Middle frontal gyrus (tissue), 1 donor: Measurements from ENCODE around the gene C1QTNF2.

Experiments
- DNase-seq: peaks from one replicate; pipeline ENCODE4 v3.0.0-alpha.2; 2015; ENCODE audit warnings: low spot score; ENCODE audit errors: extremely low spot score

Gene C1QTNF2

GRCh38 chr5:160369990-160370712, at the start of gene C1QTNF2:
TSS of gene C1QTNF2 (minus strand) at chr5:160370626. CDS start at chr5:160355011, 15,615 bp downstream.
- DNase-seq = no peak

- no peak for DNase-seq
Measured at GRCh38 chr5:160420331-160420610, 49.8 kb upstream of the C1QTNF2 start.

- no peak for DNase-seq
Measured at GRCh38 chr5:160419458-160420330, 49.3 kb upstream of the C1QTNF2 start.

GRCh38 chr5:160418561-160419457, 48.4 kb upstream of the C1QTNF2 start, which contains the start of gene SLU7:
TSS of gene SLU7 (minus strand) at chr5:160419081. CDS start at chr5:160415294, 3,787 bp downstream.
- peak; percentile 80 for DNase-seq

- peak; percentile 87 for DNase-seq
Measured at GRCh38 chr5:160399402-160400353, 29.3 kb upstream of the C1QTNF2 start, which contains the start of gene FAM200C. TSS of gene FAM200C (minus strand) at chr5:160400054. CDS start at chr5:160395490, 4,564 bp downstream.

GRCh38 chr5:160398806-160399205, 28.4 kb upstream of the C1QTNF2 start:
- no peak for DNase-seq

GRCh38 chr5:160397492-160397891, 27.1 kb upstream of the C1QTNF2 start:
- no peak for DNase-seq

GRCh38 chr5:160395111-160395510, 24.7 kb upstream of the C1QTNF2 start:
- no peak for DNase-seq

- DNase-seq = no peak
Measured at GRCh38 chr5:160390787-160391696, 20.6 kb upstream of the C1QTNF2 start.

- DNase-seq = no peak
Measured at GRCh38 chr5:160387445-160387844, 17.0 kb upstream of the C1QTNF2 start.

- no peak for DNase-seq
Measured at GRCh38 chr5:160385496-160385895, 15.1 kb upstream of the C1QTNF2 start.

- no peak for DNase-seq
Measured at GRCh38 chr5:160384681-160385080, 14.3 kb upstream of the C1QTNF2 start.

GRCh38 chr5:160382346-160382745, 11.9 kb upstream of the C1QTNF2 start:
- no peak for DNase-seq

GRCh38 chr5:160380041-160380440, 9.6 kb upstream of the C1QTNF2 start:
- no peak for DNase-seq

GRCh38 chr5:160379511-160379910, 9.1 kb upstream of the C1QTNF2 start:
- DNase-seq = no peak

- no peak for DNase-seq
Measured at GRCh38 chr5:160378330-160378729, 7.9 kb upstream of the C1QTNF2 start.

- DNase-seq = no peak
Measured at GRCh38 chr5:160377651-160378050, 7.2 kb upstream of the C1QTNF2 start.

GRCh38 chr5:160376416-160376815, 6.0 kb upstream of the C1QTNF2 start:
- DNase-seq = no peak

- DNase-seq = no peak
Measured at GRCh38 chr5:160375701-160376100, 5.3 kb upstream of the C1QTNF2 start.
